HUDEP-2 (cell line): Measurements from ENCODE around the gene CRYBB1.

Experiments used
- DNase-seq, 76 experiments: peaks; one replicate each; lab custom pipeline; 2025; ENCODE audit not compliant: unreplicated experiment in 76 of 76; lab: John Stamatoyannopoulos, UW

The CRYBB1 gene

DNA sequence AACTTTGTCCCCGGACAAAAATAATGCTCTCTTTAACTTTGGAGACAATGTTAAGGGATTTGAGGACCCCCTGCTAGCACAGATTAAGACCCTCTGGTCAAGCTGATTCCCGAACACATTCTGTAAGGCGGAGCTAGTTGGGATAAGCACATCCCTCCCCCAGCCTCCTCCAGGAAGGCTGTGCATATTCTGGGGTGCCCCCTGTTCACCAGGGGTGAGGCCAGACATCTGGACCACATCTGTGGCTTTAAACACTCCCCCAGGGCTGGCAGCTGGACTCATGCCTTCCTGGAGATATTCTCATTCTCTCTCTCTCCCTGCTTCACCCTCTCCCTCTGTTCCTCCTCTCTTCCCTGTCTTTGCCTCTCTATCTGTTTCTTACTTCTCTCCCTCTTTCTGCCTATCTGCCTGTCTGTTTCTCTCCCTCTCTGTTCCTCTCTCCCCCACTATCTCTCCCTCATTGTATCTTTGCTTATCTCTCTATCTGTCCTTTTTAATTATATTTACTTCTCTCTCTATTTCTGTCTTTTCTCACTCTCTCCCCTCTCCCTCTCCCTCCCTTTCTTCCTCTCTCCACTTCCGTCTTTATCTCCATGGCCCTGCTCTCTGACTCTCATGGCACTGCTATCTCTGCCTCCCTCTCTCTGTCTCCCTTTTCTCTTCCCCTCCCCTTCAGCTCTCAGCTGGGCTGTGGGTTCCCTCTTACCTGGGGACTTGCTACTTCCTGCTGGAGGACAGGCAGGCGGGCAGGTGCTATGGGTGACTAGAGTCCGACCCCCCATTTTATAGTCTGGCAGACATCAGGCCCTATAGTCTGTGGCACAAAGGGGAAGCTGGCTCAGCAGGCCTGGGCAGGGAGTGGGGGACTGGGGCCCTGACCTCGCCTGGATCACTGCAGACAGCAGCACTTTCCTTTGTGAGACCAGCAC is at the start of gene CRYBB1:
TSS of gene CRYBB1 (minus strand) at position 757 of the 929 bp plus-strand sequence. CDS start 1,708 bp downstream, outside the sequence.
- peak in 22 of 76 experiments; percentile 12 to 54 (median 26) for DNase-seq

DNA sequence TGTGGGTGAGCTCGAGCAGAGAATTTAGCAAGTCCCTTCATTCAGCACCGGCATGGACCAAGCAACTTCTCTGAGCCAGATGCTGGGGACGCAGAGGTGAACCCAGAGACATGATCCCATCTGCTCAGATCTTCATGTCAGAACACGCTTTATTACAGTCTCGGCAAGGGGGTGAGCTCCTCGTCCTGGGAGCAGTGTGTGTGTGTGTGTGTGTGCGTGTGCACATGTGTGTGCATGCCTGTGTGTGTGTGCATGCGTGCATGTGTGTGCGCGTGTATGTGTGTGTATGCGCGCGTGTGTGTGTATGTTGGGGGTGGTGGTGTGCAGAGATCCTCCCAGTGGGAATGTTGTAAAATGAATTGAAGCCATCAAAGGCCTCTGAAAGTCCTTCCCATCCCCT is 49.3 kb upstream of the CRYBB1 start:
- no peak for DNase-seq

DNA sequence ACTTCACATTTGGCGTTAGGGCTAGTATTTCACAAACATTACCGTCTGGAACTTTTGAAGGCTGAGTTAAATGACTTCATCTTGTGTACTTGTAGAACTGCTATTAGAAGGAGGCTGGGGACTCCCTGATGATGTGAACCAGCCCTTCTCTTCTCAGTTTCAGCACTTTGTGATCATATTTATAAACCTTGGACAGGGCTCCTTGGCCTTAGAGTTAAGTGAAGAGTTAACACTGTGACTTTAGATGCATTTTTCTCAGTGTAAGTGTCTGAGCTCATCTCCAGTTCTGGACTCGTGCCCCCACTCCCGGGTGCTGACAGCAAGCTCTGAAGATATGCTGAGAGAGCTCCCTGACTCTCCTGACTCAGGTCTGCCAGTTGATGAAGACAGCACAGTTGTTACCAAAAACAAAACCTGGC is 48.0 kb upstream of the CRYBB1 start:
- no peak for DNase-seq

DNA sequence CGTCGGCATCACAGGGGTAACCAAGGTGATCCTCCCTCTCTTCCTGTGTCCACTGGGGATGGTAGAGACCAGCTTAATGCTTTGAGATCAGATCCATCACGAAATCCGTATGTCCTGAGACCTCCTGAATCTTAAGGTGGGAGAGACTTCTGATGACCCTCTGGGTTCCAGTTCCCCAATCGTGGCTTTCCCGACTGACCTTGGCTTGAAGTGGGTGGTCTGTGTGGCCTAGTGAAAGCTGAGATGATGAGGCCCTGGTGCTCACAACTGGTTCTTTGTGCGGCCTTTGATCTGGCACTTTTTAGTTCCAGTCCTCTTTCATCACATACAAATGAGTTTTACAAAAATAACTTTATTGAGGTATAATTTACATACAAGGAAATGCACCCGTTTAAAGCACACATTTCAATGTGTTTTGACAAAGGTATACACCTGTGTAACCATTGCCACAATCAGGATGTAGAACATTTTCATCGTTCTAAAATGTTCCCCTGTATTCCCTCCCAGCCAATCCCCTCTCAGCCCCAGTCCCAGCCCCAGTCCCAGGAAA is 45.6 kb upstream of the CRYBB1 start:
- DNase-seq = no peak

DNA sequence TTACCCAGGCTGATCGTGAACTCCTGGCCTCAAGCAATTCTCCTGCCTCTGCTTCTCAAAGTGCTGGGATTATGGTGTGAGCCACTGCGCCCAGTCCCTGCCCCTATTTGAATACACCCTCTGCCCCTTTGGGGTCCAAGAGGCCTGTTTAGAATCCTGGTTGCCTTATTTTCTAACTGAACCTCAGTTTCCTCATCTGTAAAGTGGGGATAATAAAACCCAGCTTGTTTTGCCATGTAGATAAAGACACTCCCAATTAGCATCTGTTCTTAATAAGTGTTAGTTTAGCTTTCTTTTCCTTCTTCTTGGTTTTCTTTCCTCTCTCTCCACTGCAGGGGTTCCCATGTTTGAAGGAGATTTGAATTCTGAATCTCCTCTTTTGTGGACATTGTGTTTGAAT is 44.3 kb upstream of the CRYBB1 start:
- no peak for DNase-seq

DNA sequence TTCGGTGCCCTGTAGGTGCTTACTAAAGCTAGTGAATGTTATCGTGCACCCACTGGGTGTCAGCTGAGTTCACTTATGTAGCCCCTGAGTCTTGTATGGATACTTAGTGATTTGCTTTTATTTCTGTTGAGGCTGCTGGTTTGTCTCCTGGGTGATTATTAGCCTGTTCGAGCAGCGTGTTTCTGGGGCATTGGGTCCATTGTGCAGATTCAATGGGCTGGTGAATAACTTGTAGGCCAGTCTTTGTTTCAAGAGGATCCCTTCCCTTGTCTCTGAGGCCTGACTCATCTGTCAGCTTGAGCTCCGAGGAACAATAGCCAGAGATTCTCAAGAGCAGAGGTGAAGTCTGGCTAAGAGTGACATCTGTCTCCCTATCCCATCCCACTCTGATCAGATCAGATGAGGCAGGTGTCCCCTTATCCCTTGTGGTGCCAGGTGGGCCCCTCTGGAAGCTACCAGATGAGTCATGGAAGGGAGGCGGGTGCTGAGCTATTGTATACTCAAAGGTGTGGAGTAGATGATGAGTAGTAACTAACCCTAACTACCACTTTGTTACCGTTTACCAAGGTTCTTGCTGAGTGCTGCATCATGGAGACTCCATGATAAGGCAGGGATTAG is 43.2 kb upstream of the CRYBB1 start:
- no peak for DNase-seq

DNA sequence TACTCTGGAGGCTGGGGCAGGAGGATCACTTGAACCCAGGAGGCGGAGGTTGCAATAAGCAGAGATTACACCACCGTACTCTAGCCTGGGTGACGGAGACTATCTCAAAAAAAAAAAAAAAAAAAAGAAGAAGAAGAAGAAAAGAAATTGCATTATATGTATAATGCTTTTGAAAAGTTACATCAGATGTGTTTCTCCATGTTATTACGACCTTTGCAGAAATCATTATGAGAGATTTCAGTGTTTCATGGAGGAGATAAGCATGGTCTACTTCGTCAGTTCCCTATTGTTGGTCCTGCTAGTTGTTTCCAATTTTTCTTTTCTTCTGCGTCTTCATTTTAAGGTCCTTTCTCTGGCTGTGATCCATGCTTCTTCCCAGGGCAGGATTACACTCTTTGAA is 42.5 kb upstream of the CRYBB1 start:
- no peak for DNase-seq

DNA sequence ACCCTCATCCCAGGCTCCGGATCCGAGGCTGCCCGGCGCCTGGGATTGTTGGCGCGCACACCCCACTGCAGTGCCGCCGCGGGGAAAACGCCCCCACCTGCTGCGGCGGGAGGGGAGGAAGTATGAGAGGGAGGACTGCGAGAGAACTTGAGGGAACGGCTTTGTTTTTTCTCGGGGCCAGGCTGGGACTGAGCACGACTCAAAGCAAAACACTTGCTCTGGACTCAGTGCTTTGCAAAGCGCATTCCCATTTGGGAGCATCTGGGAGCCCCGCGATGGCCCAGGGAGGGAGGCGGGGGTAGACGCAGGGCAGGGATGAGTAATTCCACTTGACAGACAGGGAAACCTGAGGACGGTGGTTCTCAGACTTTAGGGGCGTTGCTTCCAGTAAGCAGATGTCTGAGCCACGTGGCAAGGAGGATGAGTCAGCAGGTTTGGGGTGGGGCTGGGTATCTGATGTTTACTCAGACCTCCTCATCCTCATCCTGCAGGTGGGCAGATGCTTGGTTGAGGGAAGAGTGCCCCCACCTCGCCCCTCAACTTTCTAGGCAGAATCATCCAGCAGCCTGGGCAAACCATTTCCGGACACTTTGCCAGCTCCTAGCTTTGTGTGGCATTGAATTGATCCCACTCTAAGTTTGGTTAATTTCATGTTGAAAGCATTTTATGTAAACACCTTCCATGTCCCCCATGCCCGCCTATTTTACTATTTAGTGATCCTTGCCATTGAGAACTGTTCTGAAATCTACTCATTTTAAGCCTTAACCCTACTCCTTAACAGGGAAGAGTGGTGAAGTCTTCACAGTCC is 41.0 kb upstream of the CRYBB1 start:
- DNase-seq = peak in 74 of 76 experiments; percentile 17 to 90 (median 70)

DNA sequence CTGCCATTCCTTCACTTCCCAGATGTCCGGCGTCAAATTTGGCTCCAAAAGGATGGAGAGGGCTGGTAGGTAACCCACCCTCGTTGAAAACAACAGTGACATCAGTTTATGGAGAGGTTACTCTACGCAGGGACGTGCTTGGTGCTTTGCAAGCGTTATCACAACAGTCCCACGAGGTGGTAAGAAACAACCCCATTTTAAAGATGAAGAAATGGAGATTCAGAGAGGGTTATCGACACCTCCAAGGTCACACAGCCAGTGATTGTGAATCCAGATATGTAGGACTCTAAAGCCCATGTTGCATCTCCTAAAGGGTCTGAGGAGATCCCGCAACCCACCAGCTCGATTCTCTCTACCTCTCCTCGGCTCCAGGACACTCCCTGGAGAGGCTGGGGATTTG is 40.3 kb upstream of the CRYBB1 start:
- DNase-seq = peak in 1 of 76 experiments; percentile 17

DNA sequence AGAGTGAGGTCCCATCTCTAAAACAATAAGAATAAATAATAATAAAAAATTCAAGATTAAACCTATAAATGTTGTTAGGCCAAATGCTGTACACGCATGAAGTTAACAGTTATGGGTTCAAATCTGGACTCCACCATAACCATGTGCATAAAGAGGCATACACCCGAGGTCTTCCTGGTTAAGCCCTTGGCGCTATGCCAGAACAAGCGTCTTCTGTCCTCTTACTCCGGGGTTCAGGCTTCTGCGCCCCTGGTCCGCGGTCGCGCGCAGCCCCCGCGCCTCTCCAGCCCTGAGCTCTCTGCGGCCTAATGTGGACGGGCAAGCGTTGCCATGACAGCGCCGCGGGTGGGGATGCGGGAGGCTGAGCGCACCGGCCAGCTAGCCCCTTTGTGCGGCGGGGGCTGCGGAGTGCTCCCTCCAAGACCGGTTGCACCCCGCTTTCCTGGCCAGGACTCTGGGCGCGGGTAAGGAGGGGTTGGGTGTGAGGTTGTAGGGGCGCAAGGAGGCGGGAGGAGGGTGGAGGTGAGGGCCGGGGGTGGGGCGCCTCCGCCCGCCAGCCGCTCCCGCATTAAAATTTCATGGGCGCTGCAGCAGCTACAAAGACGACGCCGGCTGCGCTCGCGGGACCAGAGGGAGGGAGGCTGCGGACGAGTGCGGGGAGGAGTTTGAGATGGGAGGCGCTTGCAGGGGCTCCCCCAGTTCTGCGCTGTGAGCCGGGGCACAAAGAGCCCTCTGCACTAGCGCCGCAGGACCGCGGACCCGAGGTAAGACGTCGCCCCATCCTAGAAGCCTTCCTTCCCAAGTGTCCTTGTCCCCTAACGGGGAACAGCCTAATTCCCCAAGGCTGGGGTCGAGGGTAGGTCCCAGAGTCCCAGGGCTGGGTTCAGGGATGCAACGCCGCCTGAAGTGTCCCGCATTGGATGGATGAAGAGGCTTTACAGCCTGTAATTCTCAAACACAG is 39.3 kb upstream of the CRYBB1 start, which contains the start of gene MIAT:
TSS of gene MIAT (plus strand) at position 698 of the 961 bp plus-strand sequence.
- peak in 22 of 76 experiments; percentile 13 to 46 (median 28) for DNase-seq

DNA sequence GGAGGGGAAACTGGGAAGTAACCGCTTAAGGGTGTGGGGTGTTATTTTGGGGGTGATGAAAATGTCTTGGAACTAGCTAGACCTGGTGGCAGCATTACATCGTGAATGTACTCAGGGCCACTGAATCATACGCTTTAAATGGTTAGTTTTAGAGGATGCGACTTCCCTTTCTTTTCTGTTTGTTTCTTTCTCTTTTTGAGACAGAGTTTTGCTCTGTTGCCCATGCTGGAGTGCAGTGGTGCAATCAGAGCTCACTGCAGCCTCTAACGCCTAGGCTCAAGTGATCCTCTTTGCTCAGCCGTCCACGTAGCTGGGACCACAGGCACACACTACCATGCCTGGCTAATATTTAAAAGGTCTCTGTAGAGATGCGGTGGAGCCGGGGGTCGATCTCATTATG is 34.0 kb upstream of the CRYBB1 start:
- no peak for DNase-seq

DNA sequence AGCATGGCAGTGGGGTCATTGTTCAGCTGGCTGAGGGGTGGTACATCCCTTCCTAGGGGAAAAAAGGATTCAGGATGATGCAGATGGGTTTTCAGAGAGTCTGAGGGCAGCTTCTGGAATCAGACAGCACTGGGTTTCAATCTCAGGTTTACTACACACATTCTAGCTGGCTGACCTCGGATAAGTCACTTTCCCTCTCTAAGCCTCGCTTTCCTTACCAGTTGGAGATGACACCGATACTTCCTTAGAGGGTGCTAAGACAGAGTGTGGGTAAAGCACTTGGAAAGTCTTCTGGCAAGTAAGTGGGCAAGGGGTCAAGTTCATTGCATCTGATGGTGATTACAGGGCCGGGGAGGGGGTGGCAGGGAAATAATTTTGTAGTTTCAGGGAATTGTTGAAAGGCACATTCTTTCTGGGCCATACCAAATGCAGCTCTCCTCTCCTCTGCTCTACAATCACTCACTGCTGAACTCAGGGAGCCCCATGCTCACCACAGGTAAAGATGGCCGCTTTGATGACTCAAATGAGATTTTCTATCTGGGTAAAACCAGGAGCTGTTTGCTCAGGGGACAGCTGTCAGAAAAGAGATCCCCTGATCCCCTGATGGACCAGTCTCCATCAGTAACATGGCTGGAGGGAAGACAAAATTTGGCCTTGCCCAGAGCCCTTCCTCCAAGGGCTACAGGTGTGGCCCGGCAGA is 33.0 kb upstream of the CRYBB1 start:
- DNase-seq = no peak

DNA sequence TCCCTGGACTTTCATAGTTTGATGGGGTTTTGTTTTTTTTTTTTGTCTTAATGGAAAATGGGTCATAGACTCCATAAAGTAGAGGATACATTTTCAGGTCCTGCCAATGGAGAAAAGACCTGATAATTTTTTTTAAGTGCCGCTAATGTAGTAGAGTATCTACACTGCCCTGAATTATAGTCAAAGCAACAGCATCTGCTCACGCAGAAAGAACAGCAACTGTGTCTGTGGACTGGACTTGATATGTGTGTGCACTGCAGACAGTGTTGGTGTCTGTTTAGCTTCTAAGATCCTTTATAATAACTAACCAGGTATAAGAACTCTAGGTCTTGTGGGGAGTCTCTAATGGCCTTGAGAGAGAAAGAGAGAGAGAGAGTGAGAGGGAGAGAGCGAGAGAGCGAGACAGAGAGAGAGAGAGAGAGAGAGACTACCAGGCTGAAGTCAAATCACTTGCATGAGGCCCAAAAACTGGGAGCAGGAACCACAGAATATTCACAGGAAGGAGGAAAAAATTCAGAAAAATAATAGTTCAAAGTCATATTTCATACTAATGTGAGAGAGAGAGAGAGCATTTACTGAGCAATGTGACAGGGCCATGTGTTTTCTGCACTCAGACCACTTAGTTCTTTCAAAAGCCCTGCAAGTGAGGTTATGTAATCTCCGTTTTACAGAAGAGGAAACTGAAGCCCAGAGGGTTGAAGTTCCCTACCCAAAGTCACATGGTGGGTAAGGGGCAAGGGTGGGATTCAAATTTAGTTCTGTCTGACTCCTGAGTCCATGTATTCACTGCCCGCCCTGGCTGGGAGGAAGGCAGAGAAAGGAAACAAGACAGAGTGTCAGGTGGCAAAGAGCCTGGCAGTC is 30.9 kb upstream of the CRYBB1 start:
- no peak for DNase-seq

DNA sequence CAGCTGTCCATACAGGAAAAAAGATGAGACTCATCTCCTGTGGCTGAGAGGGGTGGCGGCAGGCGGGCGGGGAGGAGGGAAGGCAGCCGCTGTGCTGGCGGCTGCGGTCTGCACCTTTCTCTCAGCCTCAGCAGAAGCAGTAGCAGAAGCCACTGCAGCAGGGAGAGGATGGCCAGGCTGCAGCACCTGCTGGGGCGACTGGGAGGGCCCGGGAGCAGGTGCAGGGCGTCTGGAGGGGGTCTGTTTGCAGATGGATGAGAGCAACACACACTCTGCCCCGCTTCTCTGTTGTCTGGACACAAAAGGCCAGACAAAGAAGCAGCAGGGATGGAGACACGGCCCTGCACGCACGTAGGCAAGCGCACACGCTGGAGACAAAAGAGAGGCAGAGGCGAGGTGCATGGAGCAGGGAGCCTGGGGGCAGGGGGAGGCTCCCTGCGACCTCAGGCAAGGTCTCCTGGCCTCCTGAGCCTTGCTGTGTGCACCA is 30.2 kb upstream of the CRYBB1 start:
- DNase-seq = peak in 1 of 76 experiments; percentile 23

DNA sequence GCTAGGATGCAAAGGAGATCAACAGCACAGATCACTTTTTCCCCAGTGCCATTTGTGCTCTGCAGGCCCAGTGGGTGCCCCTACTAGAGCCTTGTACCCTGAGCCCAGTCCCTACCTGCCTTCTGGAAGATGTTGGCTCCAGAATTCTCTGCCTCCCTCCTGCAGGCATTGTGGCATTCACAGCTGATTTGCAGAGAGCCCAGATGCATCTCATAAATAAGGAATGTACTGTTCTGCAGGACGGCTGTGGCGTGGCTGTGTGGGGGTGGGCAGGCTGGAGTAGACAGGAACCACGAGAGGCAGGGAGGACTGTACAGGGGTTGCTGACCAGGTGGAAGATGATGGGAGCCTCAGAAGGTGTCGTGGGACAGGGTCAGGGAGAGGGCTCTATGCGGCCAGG is 28.3 kb upstream of the CRYBB1 start:
- peak in 1 of 76 experiments; percentile 13 for DNase-seq

DNA sequence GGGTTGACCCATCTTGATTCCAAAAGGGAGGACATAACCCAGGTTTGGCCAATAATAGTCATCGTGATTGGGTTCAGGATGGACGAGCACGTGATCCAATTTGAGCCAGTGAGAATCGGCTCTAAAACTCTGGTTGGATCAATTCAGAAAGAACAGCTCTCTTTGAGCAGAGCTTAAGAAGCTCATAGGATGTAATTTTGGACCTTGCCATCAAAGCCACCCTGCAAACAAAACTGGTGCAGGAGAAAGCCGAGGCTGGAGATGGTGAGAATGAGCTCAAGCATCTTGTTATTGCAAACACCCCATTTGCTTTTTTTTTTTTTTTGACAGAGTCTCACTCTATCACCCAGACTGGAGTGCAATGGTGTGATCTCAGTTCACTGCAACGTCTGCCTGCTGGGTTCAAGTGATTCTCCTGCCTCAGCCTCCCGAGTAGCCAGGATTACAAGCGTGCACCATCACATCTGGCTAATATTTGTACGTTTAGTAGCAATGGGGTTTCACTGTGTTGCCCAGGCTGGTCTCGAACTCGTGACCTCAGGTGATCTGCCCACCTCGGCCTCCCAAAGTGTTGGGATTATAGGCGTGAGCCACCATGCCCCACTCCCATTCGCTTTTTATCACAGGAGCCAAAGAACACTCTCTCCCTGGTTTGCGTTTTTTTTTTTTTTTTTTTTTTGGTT is 25.7 kb upstream of the CRYBB1 start:
- DNase-seq = peak in 1 of 76 experiments; percentile 7
